VCaP (cell line): ENCODE measurements around the gene CETP.
"Not testable (repeated sequence)": the region's sequence is repeated elsewhere in the genome, so short reads cannot be mapped to it uniquely, and the experiment has no call there.

Experiments
- H3K27ac ChIP-seq: fragments of 450-650 bp; 2 replicates; pipeline ENCODE4 v1.5.1; 2017
- CTCF ChIP-seq: fragments of 450-650 bp; conservative IDR thresholded peaks from 2 replicates; pipeline ENCODE4 v1.5.1; 2017; ENCODE audit warnings: mild to moderate bottlenecking, moderate library complexity

Gene CETP

GRCh38 chr16:56988161-56988947 lies 26.6 kb downstream of the CETP start:
- H3K27ac ChIP-seq: no peak overlapping the region
- no peak for TF ChIP-seq CTCF

- H3K27ac ChIP-seq: peak within 1 kb of the TSS; percentile 28; the same call in 1 of the 2 replicates
Measured at GRCh38 chr16:56988948-56989945, 27.5 kb downstream of the CETP start, which contains the start of gene NLRC5. Gene NLRC5 (plus strand): TSS chr16:56989557. CDS start chr16:57020713, 31,156 bp downstream.

GRCh38 chr16:56989988-56990387 lies 28.2 kb downstream of the CETP start:
- no peak for TF ChIP-seq CTCF

More at GRCh38 chr16:56988948-56989945, 27.5 kb downstream of the CETP start, which contains the start of gene NLRC5:
- no peak for TF ChIP-seq CTCF

GRCh38 chr16:56990407-56991286 lies 28.9 kb downstream of the CETP start:
- H3K27ac ChIP-seq: no peak overlapping the region
- TF ChIP-seq CTCF: no peak

More at GRCh38 chr16:56989988-56990387, 28.2 kb downstream of the CETP start:
- H3K27ac ChIP-seq: peak overlapping the region; percentile 28; the same call in 1 of the 2 replicates

- H3K27ac ChIP-seq: not testable (repeated sequence)
Measured at GRCh38 chr16:56992431-56992830, 30.7 kb downstream of the CETP start.

GRCh38 chr16:56993204-56993603 lies 31.5 kb downstream of the CETP start:
- H3K27ac ChIP-seq: no peak overlapping the region
- no peak for TF ChIP-seq CTCF

- H3K27ac ChIP-seq: no peak overlapping the region
- no peak for TF ChIP-seq CTCF
Measured at GRCh38 chr16:56994311-56994710, 32.6 kb downstream of the CETP start.
